ENCODE data around the gene TEX261.

DNA sequence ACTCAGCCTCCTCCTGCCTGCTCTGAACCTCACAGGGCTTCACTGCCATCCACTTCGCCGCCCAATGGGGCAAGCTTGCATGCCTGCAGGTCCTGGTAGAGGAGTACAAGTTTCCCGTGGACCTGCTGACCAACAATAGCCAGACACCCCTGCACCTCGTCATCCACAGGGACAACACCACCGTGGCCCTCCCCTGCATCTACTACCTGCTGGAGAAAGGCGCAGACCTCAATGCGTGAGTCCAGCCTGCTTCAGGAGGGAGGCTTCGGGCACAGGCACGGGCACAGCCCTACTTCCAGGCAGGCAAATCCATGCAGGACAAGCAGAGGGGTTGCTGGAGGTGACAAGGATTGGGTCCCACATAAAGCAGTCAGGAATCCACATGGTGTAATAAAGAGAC, 15.0 kb downstream of the TEX261 start:
- TF ChIP-seq, protein P1, sequence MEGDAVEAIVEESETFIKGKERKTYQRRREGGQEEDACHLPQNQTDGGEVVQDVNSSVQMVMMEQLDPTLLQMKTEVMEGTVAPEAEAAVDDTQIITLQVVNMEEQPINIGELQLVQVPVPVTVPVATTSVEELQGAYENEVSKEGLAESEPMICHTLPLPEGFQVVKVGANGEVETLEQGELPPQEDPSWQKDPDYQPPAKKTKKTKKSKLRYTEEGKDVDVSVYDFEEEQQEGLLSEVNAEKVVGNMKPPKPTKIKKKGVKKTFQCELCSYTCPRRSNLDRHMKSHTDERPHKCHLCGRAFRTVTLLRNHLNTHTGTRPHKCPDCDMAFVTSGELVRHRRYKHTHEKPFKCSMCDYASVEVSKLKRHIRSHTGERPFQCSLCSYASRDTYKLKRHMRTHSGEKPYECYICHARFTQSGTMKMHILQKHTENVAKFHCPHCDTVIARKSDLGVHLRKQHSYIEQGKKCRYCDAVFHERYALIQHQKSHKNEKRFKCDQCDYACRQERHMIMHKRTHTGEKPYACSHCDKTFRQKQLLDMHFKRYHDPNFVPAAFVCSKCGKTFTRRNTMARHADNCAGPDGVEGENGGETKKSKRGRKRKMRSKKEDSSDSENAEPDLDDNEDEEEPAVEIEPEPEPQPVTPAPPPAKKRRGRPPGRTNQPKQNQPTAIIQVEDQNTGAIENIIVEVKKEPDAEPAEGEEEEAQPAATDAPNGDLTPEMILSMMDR (IDR thresholded peaks at IDR 0.05), result no peak
- TF ChIP-seq EZH2 (IDR thresholded peaks at IDR 0.05) (no peak), EZH2phosphoT487 (IDR thresholded peaks at IDR 0.05) (no peak)

All from neural progenitor cell (in vitro differentiated cells).